Trophoblast cell (in vitro differentiated cells and primary cell): ENCODE data around the gene EPHA4.

Experiments
- DNase-seq, 2 donors: peaks; one replicate each; pipeline ENCODE4 v3.0.0-alpha.2; 2016
- H2AFZ ChIP-seq: 2 replicates; pipeline ENCODE4 v1.6.1; 2013; ENCODE audit warnings: low read length, moderate library complexity, mild to moderate bottlenecking; ENCODE audit not compliant: insufficient read depth, poor library complexity
- H2AK5ac ChIP-seq: 2 replicates; pipeline ENCODE4 v1.6.1; 2013; ENCODE audit warnings: mild to moderate bottlenecking, low read length
- H2BK120ac ChIP-seq: 2 replicates; pipeline ENCODE4 v1.6.1; 2013; ENCODE audit warnings: low read length, mild to moderate bottlenecking, moderate library complexity; ENCODE audit not compliant: insufficient read depth, poor library complexity
- H2BK12ac ChIP-seq: 2 replicates; pipeline ENCODE4 v1.6.1; 2013; ENCODE audit warnings: mild to moderate bottlenecking, low read length, moderate library complexity
- H2BK5ac ChIP-seq: 2 replicates; pipeline ENCODE4 v1.6.1; 2013; ENCODE audit warnings: low read length, low read depth, moderate library complexity, mild to moderate bottlenecking; ENCODE audit not compliant: poor library complexity
- H3K14ac ChIP-seq: 2 replicates; pipeline ENCODE4 v1.6.1; 2013; ENCODE audit warnings: mild to moderate bottlenecking, low read length
- H3K18ac ChIP-seq: 2 replicates; pipeline ENCODE4 v1.6.1; 2013; ENCODE audit warnings: mild to moderate bottlenecking, low read length
- H3K23ac ChIP-seq: 2 replicates; pipeline ENCODE4 v1.6.1; 2013; ENCODE audit warnings: low read length
- H3K27ac ChIP-seq: 2 replicates; pipeline ENCODE4 v1.5.1; 2013; ENCODE audit warnings: low read depth, mild to moderate bottlenecking, inconsistent platforms, low read length, moderate library complexity
- H3K27me3 ChIP-seq: 2 replicates; pipeline ENCODE4 v1.6.1; 2013; ENCODE audit warnings: inconsistent platforms, mild to moderate bottlenecking, low read length, moderate library complexity; ENCODE audit not compliant: insufficient read depth
- H3K36me3 ChIP-seq, 2 experiments: 1 replicate in 1 of 2; 2 replicates in 1 of 2; pipeline ENCODE4 v1.6.1; 2013; ENCODE audit warnings: low read length in 2 of 2, mild to moderate bottlenecking in 2 of 2, moderate library complexity in 1 of 2; ENCODE audit not compliant: insufficient read depth in 2 of 2, control insufficient read depth in 1 of 2
- H3K4ac ChIP-seq: 2 replicates; pipeline ENCODE4 v1.6.1; 2013; ENCODE audit warnings: low read depth, mild to moderate bottlenecking, low read length, moderate library complexity
- H3K4me1 ChIP-seq, 2 experiments: 1 replicate in 1 of 2; 2 replicates in 1 of 2; pipeline ENCODE4 v1.6.1; 2013; ENCODE audit warnings: low read length in 2 of 2, mild to moderate bottlenecking in 2 of 2, moderate library complexity in 1 of 2; ENCODE audit not compliant: insufficient read depth in 2 of 2, control insufficient read depth in 1 of 2
- H3K4me2 ChIP-seq: 2 replicates; pipeline ENCODE4 v1.6.1; 2013; ENCODE audit warnings: inconsistent platforms, mild to moderate bottlenecking, low read length, moderate library complexity
- H3K4me3 ChIP-seq: 2 replicates; pipeline ENCODE4 v1.5.1; 2013; ENCODE audit warnings: mild to moderate bottlenecking, low read depth, low read length, inconsistent platforms
- H3K79me1 ChIP-seq: one replicate; pipeline ENCODE4 v1.6.1; 2013; ENCODE audit warnings: low read length
- H3K79me2 ChIP-seq: 2 replicates; pipeline ENCODE4 v1.6.1; 2013; ENCODE audit warnings: low read length, mild to moderate bottlenecking; ENCODE audit not compliant: control insufficient read depth, insufficient read depth, poor library complexity
- H3K9ac ChIP-seq: 2 replicates; pipeline ENCODE4 v1.6.1; 2013; ENCODE audit warnings: mild to moderate bottlenecking, low read length
- H3K9me3 ChIP-seq: 2 replicates; pipeline ENCODE4 v1.6.1; 2013; ENCODE audit warnings: low read depth, mild to moderate bottlenecking, control low read depth, inconsistent platforms, low read length; ENCODE audit not compliant: insufficient read depth
- H4K12ac ChIP-seq: 2 replicates; pipeline ENCODE4 v1.6.1; 2013; ENCODE audit warnings: low read depth, mild to moderate bottlenecking, low read length, moderate library complexity
- H4K8ac ChIP-seq: 2 replicates; pipeline ENCODE4 v1.6.1; 2013; ENCODE audit warnings: low read depth, mild to moderate bottlenecking, low read length, moderate library complexity
- H4K91ac ChIP-seq: one replicate; pipeline ENCODE4 v1.6.1; 2013; ENCODE audit warnings: low read depth, mild to moderate bottlenecking, low read length, moderate library complexity
- WGBS: extraction: QIAGEN DNeasy Blood & Tissue Kit; methylation state at CpG from one replicate; pipeline ENCODE4 v1.1.7; 2013; ENCODE audit warnings: missing lambda C conversion rate; ENCODE audit not compliant: insufficient read length, insufficient coverage; ENCODE audit errors: extremely low coverage; 5-methylcytosine and 5-hydroxymethylcytosine counted together

EPHA4 gene

GRCh38 chr2:221465776-221466175 is 106.3 kb downstream of the EPHA4 start:
- Histone ChIP-seq H3K4me1 (no peaks in the 10 kb centered on the region), H3K23ac (no peak overlapping the region), H2BK120ac (no peak overlapping the region), H4K8ac (no peak overlapping the region), H2AFZ (no peak overlapping the region), H2BK5ac (no peak overlapping the region), H3K36me3 (no peaks in the 10 kb centered on the region), H4K12ac (no peak overlapping the region), H3K79me2 (no peaks in the 10 kb centered on the region), H4K91ac (no peak overlapping the region), H3K9ac (no peak overlapping the region), H3K4me2 (no peak overlapping the region), H3K4ac (no peak overlapping the region), H3K9me3 (no peaks in the 10 kb centered on the region), H3K4me3 (no peak overlapping the region), H3K27ac (no peak overlapping the region), H3K14ac (no peak overlapping the region), H2AK5ac (no peak overlapping the region), H3K79me1 (no peaks in the 10 kb centered on the region), H3K27me3 (no peaks in the 10 kb centered on the region), H3K18ac (no peak overlapping the region), H2BK12ac (no peak overlapping the region)
- DNase-seq, result no peak
- WGBS, result no CpG with 5 or more reads among the region's 11 CpGs

GRCh38 chr2:221464971-221465370 is 107.1 kb downstream of the EPHA4 start:
- Histone ChIP-seq H2AFZ (no peak overlapping the region), H3K9me3 (no peaks in the 10 kb centered on the region), H3K27me3 (no peaks in the 10 kb centered on the region), H3K18ac (no peak overlapping the region), H3K9ac (no peak overlapping the region), H2AK5ac (no peak overlapping the region), H3K27ac (no peak overlapping the region), H2BK120ac (no peak overlapping the region), H3K4me3 (no peak overlapping the region), H3K79me2 (no peaks in the 10 kb centered on the region), H3K4me1 (no peaks in the 10 kb centered on the region), H2BK12ac (no peak overlapping the region), H3K4me2 (no peak overlapping the region), H3K4ac (no peak overlapping the region), H3K14ac (no peak overlapping the region), H4K12ac (no peak overlapping the region), H4K8ac (no peak overlapping the region), H4K91ac (no peak overlapping the region), H3K23ac (no peak overlapping the region), H3K79me1 (no peaks in the 10 kb centered on the region), H3K36me3 (no peaks in the 10 kb centered on the region), H2BK5ac (no peak overlapping the region)
- WGBS, result no CpG with 5 or more reads among the region's 2 CpGs
- no peak for DNase-seq

- no peak overlapping the region for H4K91ac ChIP-seq
- H3K4me3 ChIP-seq, result no peak overlapping the region
- H2AK5ac ChIP-seq, result no peak overlapping the region
- H3K14ac ChIP-seq, result no peak overlapping the region
- no peaks in the 10 kb centered on the region for H3K9me3 ChIP-seq
- no peak overlapping the region for H3K23ac ChIP-seq
- no peak overlapping the region for H4K8ac ChIP-seq
- H3K4ac ChIP-seq, result no peak overlapping the region
- H2BK12ac ChIP-seq, result no peak overlapping the region
- H3K36me3 ChIP-seq, result no peaks in the 10 kb centered on the region
- H3K79me1 ChIP-seq, result no peaks in the 10 kb centered on the region
- H2AFZ ChIP-seq, result no peak overlapping the region
- no peak overlapping the region for H2BK120ac ChIP-seq
- H4K12ac ChIP-seq, result no peak overlapping the region
- no peak overlapping the region for H2BK5ac ChIP-seq
- WGBS, result no CpG with 5 or more reads among the region's 3 CpGs
- no peaks in the 10 kb centered on the region for H3K79me2 ChIP-seq
- no peak overlapping the region for H3K18ac ChIP-seq
- no peaks in the 10 kb centered on the region for H3K27me3 ChIP-seq
- H3K27ac ChIP-seq, result no peak overlapping the region
- DNase-seq, result peak in 1 of 2 donors; percentile 33
- H3K4me1 ChIP-seq, result no peaks in the 10 kb centered on the region
- H3K4me2 ChIP-seq, result no peak overlapping the region
- H3K9ac ChIP-seq, result no peak overlapping the region
Observed at GRCh38 chr2:221463241-221463896, 108.7 kb downstream of the EPHA4 start.

GRCh38 chr2:221461901-221462300 is 110.2 kb downstream of the EPHA4 start:
- Histone ChIP-seq H3K4me3 (no peak overlapping the region), H4K91ac (no peak overlapping the region), H3K9ac (no peak overlapping the region), H3K18ac (no peak overlapping the region), H2BK5ac (no peak overlapping the region), H2BK120ac (no peak overlapping the region), H3K14ac (no peak overlapping the region), H3K36me3 (no peaks in the 10 kb centered on the region), H3K4me1 (no peaks in the 10 kb centered on the region), H3K4ac (no peak overlapping the region), H3K79me1 (no peaks in the 10 kb centered on the region), H3K79me2 (no peaks in the 10 kb centered on the region), H2BK12ac (no peak overlapping the region), H3K27ac (no peak overlapping the region), H3K23ac (no peak overlapping the region), H2AFZ (no peak overlapping the region), H4K12ac (no peak overlapping the region), H3K9me3 (no peaks in the 10 kb centered on the region), H3K27me3 (no peaks in the 10 kb centered on the region), H2AK5ac (no peak overlapping the region), H4K8ac (no peak overlapping the region), H3K4me2 (no peak overlapping the region)
- WGBS, result no CpG with 5 or more reads among the region's 1 CpG
- peak in 1 of 2 donors; percentile 14 for DNase-seq
